Endothelial cell of umbilical vein (primary cell): Measurements from ENCODE around the gene ZNRF1. TPM values are rescaled to one million over a fixed set of nuclear protein-coding genes. Genes with fewer than 3 reads are reported as not detected.

Source experiments
- BruUV-seq: library from RNA; stranded (reverse); fragments of 400-500 nt; replicated peaks from 2 replicates; lab custom pipeline; 2021; lab: Mats Ljungman, UMichigan
- CTCF ChIA-PET: fragments of 300-600, 350-600 bp; sonication (Branson Sonifier 250); formaldehyde crosslinking; loops from one replicate; lab custom pipeline; 2021; ENCODE audit warnings: antibody characterized with exemption, inconsistent platforms; lab: Charles Lee
- POLR2A ChIA-PET: fragments of 300-600, 350-600 bp; sonication (Branson Sonifier 250); formaldehyde crosslinking; loops from one replicate; lab custom pipeline; 2021; ENCODE audit warnings: antibody characterized with exemption, inconsistent platforms; lab: Charles Lee
- DNase-seq: peaks from one replicate; pipeline ENCODE4 v3.0.0-alpha.2; 2011; ENCODE audit warnings: low read depth, low spot score
- FAIRE-seq: peaks from 2 replicates; lab custom pipeline; 2011; peaks lifted over from hg19 to GRCh38; lab: Jason Lieb, UNC
- H2AFZ ChIP-seq: 2 replicates; pipeline ENCODE4 v1.6.0; 2012; ENCODE audit warnings: low read depth, low read length, control low read depth, inconsistent platforms
- H3K27ac ChIP-seq: 2 replicates; pipeline ENCODE4 v1.5.1; 2011; ENCODE audit warnings: low read depth, mild to moderate bottlenecking, control low read depth, low read length, moderate library complexity; ENCODE audit not compliant: insufficient read depth
- H3K27me3 ChIP-seq, 2 experiments: 2 replicates each; pipeline versions ENCODE4 v1.6.0 to v1.6.1; 2011; ENCODE audit warnings: low read length in 2 of 2, mixed read lengths in 1 of 2; ENCODE audit not compliant: control insufficient read depth in 2 of 2, insufficient read depth in 2 of 2
- H3K36me3 ChIP-seq, 2 experiments: 2 replicates in 1 of 2; 3 replicates in 1 of 2; pipeline ENCODE4 v1.5.1; 2011; ENCODE audit warnings: low read length in 2 of 2, mild to moderate bottlenecking in 1 of 2, moderate library complexity in 1 of 2; ENCODE audit not compliant: control insufficient read depth in 2 of 2, insufficient read depth in 2 of 2; ENCODE audit errors: extremely low read depth in 1 of 2
- H3K4me1 ChIP-seq: 3 replicates; pipeline ENCODE4 v1.5.1; 2011; ENCODE audit warnings: mild to moderate bottlenecking, low read length; ENCODE audit not compliant: control insufficient read depth, insufficient read depth; ENCODE audit errors: extremely low read depth
- H3K4me2 ChIP-seq: 2 replicates; pipeline ENCODE4 v1.6.1; 2011; ENCODE audit warnings: low read length, control low read depth, mixed read lengths; ENCODE audit not compliant: insufficient read depth
- H3K4me3 ChIP-seq, 3 experiments: fragments of 200-600 bp in 1 of 3; sonication (generic), shearing (Covaris generic) in 1 of 3; replicated peaks in 1 of 3; 2 replicates each; pipeline ENCODE4 v1.5.1; 2011 to 2016; ENCODE audit warnings: control low read depth in 3 of 3, low read length in 3 of 3, mild to moderate bottlenecking in 2 of 3, inconsistent platforms in 1 of 3, low read depth in 1 of 3, moderate library complexity in 1 of 3; ENCODE audit not compliant: insufficient read depth in 1 of 3
- H3K79me2 ChIP-seq: 2 replicates; pipeline ENCODE4 v1.6.0; 2012; ENCODE audit warnings: low read length, inconsistent platforms; ENCODE audit not compliant: control insufficient read depth, insufficient read depth
- H3K9ac ChIP-seq: replicated peaks from 2 replicates; pipeline ENCODE3; 2011; ENCODE audit warnings: low read length, control low read depth; ENCODE audit not compliant: insufficient read depth; ENCODE audit errors: extremely low read depth
- H3K9me1 ChIP-seq: replicated peaks from 3 replicates; pipeline ENCODE4 v1.6.0; 2011; ENCODE audit warnings: mild to moderate bottlenecking, low read length; ENCODE audit not compliant: control insufficient read depth, insufficient read depth; ENCODE audit errors: extremely low read depth
- H3K9me3 ChIP-seq: replicated peaks from 2 replicates; pipeline ENCODE4 v1.5.1; 2012; ENCODE audit warnings: low read length, inconsistent platforms; ENCODE audit not compliant: control insufficient read depth, insufficient read depth
- H4K20me1 ChIP-seq: replicated peaks from 2 replicates; pipeline ENCODE3; 2011; ENCODE audit warnings: mild to moderate bottlenecking, low read length; ENCODE audit not compliant: control insufficient read depth, insufficient read depth; ENCODE audit errors: extremely low read depth
- EZH2 ChIP-seq: IDR thresholded peaks from 2 replicates; pipeline ENCODE4 v1.6.1; 2012; ENCODE audit warnings: borderline replicate concordance, low read depth, mild to moderate bottlenecking, moderate library complexity, low read length, inconsistent platforms; ENCODE audit not compliant: severe bottlenecking
- FOS ChIP-seq: IDR thresholded peaks from 2 replicates; pipeline ENCODE4 v1.6.1; 2011; ENCODE audit warnings: mild to moderate bottlenecking, low read length, moderate library complexity, borderline replicate concordance; ENCODE audit not compliant: insufficient read depth
- GATA2 ChIP-seq: IDR thresholded peaks from 2 replicates; pipeline ENCODE4 v1.7.0; 2011; ENCODE audit warnings: low read depth, mild to moderate bottlenecking, moderate library complexity, mixed read lengths, low read length; ENCODE audit not compliant: insufficient read length, insufficient read depth
- POLR2A ChIP-seq: IDR thresholded peaks from 2 replicates; pipeline ENCODE4 v1.6.1; 2012; ENCODE audit warnings: low read depth, mild to moderate bottlenecking, control low read depth, low read length
- dilution Hi-C: fragments of 300-500 bp; cut with MboI; formaldehyde crosslinking; loops from one replicate; pipeline ENCODE4 v1.15.0; 2019; ENCODE audit warnings: low sequenced_read_pairs; ENCODE audit not compliant: extremely low pct_ligation_motif_present
- intact Hi-C: fragments of 100-400 bp; cut with micrococcal nuclease; formaldehyde crosslinking; loops from one replicate; pipeline ENCODE4 v1.10.0; 2022
- polyA plus RNA-seq, 4 experiments: library from polyadenylated mRNA; depleted of rRNA in 3 of 4; stranded (reverse) in 3 of 4; unstranded in 1 of 4; fragments of >200 nt; gene quantifications; 2 replicates each; pipeline versions ENCODE4 v1.2.1 to v1.2.3, GENCODE V29; 2011 to 2012; ENCODE audit warnings: missing spikeins in 1 of 4
- total RNA-seq: library from RNA; stranded (reverse); gene quantifications from 2 replicates; pipeline ENCODE4 v1.2.3, GENCODE V29; 2021
- TF ChIP-seq, protein P1 (sequence below), 2 donors: IDR thresholded peaks; 1 replicate in 1 of 2; 2 replicates in 1 of 2; pipeline ENCODE4 v1.5.1; 2011; ENCODE audit warnings: low read length in 2 of 2, mild to moderate bottlenecking in 2 of 2, moderate library complexity in 2 of 2, control low read depth in 1 of 2, inconsistent platforms in 1 of 2, low read depth in 1 of 2; ENCODE audit not compliant: insufficient read depth in 1 of 2; ENCODE audit errors: extremely low read depth in 1 of 2
- TF ChIP-seq, protein P2 (sequence below): IDR thresholded peaks from 2 replicates; pipeline ENCODE4 v1.6.1; 2011; ENCODE audit not compliant: insufficient read depth, insufficient read length

The ZNRF1 gene
- total and polyA plus RNA-seq, 2 donors (not counting 3 experiments of a cell fraction or from before 2014, with no cell fraction given) = 23.7 to 34.9 TPM

DNA sequence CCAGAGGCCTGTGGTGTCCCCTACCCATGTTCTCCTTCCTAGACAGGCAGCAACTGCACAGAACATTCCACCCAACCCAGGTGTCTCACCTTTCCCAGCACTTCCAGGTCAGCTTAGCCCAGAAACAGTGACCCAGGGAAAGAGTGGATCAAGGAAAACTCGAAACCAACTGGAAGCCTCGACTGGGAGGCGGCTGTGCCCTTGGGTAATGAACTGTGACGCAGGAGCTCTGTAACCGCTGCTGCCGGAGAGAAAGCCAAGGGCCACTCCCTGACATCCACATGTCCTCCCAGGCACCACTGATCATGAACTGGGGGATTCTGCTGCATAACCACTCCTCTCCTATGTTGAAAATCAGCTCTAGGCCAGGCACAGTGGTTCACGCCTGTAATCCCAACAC, 48.3 kb upstream of the ZNRF1 start:
- no peaks in the 10 kb centered on the region for H4K20me1 ChIP-seq

DNA sequence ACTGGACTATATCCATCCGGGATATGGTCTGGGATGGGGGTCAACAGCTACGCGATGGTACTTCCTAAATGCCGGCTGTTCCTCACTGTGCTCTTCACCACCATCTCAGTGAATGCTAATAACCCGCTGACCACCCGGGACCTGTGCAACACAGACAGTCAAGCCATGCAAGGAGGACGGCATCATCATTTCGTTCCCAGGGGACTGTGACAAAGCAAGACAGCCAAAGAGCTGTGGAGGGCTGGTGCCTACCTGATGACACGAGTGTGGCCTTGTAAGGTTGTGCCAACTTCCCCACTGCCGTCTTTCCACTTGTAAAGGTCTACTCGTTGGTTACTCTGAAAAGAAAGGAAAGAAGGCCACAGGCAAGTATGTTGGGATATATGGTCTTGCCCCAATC, 47.6 kb upstream of the ZNRF1 start:
- Histone ChIP-seq H3K4me2 (no peak overlapping the region), H3K27ac (no peak overlapping the region), H3K27me3 (no peaks in the 10 kb centered on the region), H3K9me3 (no peaks in the 10 kb centered on the region), H3K79me2 (no peaks in the 10 kb centered on the region), H4K20me1 (no peaks in the 10 kb centered on the region), H3K4me1 (no peaks in the 10 kb centered on the region), H3K36me3 (peaks cover 5 to 7% of the 10 kb centered on the region in 2 experiments), H2AFZ (no peak overlapping the region), H3K9ac (no peak overlapping the region), H3K4me3 (no peak overlapping the region), H3K9me1 (no peaks in the 10 kb centered on the region)
- no peak for DNase-seq
- dilution Hi-C loops = no loop called here
- BruUV-seq = no TSS peak
- ChIA-PET CTCF (interaction anchor here (0.6 to 3.1 kb wide), 2 partner anchors 81 to 160 kb away, joined by 3 to 9 read pairs; no protein-coding TSS in a partner anchor), POLR2A (interaction anchor here (0.6 kb wide), 1 partner anchor 649 kb away, joined by 3 read pairs; no protein-coding TSS in a partner anchor)
- FAIRE-seq = no peak
- intact Hi-C loops = no loop called here
- no peak for TF ChIP-seq POLR2A
- TF ChIP-seq, protein P1, sequence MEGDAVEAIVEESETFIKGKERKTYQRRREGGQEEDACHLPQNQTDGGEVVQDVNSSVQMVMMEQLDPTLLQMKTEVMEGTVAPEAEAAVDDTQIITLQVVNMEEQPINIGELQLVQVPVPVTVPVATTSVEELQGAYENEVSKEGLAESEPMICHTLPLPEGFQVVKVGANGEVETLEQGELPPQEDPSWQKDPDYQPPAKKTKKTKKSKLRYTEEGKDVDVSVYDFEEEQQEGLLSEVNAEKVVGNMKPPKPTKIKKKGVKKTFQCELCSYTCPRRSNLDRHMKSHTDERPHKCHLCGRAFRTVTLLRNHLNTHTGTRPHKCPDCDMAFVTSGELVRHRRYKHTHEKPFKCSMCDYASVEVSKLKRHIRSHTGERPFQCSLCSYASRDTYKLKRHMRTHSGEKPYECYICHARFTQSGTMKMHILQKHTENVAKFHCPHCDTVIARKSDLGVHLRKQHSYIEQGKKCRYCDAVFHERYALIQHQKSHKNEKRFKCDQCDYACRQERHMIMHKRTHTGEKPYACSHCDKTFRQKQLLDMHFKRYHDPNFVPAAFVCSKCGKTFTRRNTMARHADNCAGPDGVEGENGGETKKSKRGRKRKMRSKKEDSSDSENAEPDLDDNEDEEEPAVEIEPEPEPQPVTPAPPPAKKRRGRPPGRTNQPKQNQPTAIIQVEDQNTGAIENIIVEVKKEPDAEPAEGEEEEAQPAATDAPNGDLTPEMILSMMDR (IDR thresholded peaks at IDR 0.05; ENCODE audit: extremely low read depth in 1 of 2, insufficient read depth in 1 of 2, low read depth in 1 of 2, low read length in 2 of 2) = no peak
- TF ChIP-seq, protein P2, sequence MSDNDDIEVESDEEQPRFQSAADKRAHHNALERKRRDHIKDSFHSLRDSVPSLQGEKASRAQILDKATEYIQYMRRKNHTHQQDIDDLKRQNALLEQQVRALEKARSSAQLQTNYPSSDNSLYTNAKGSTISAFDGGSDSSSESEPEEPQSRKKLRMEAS = no peak
- no peak for TF ChIP-seq GATA2
- TF ChIP-seq FOS = no peak
- no peak for TF ChIP-seq EZH2

More for the DNA sequence above, 48.3 kb upstream of the ZNRF1 start:
- FAIRE-seq (no peak), DNase-seq (no peak)
- Histone ChIP-seq H3K36me3 (peaks cover 4 to 5% of the 10 kb centered on the region in 2 experiments), H3K27ac (no peak overlapping the region), H3K4me1 (no peaks in the 10 kb centered on the region), H3K9ac (no peak overlapping the region), H3K27me3 (no peaks in the 10 kb centered on the region), H3K9me3 (no peaks in the 10 kb centered on the region), H3K9me1 (no peaks in the 10 kb centered on the region), H3K4me3 (no peak overlapping the region), H3K79me2 (no peaks in the 10 kb centered on the region), H3K4me2 (no peak overlapping the region), H2AFZ (no peak overlapping the region)
- TF ChIP-seq GATA2 (no peak), FOS (no peak)
- TF ChIP-seq, protein P2 = no peak
- BruUV-seq = no TSS peak
- intact Hi-C loops (no loop called here), dilution Hi-C loops (no loop called here)
- ChIA-PET POLR2A (no interaction called here), CTCF (interaction anchor here (0.6 kb wide), 1 partner anchor 80 kb away, joined by 3 read pairs; no protein-coding TSS in a partner anchor)
